Measurements from ENCODE around the gene KRT4. TPM values are rescaled to one million over a fixed set of nuclear protein-coding genes. Genes with fewer than 3 reads are reported as not detected.

Gene KRT4
- total RNA-seq, 2 donors from 2014 or later: 0.52 TPM; not detected in 1

DNA sequence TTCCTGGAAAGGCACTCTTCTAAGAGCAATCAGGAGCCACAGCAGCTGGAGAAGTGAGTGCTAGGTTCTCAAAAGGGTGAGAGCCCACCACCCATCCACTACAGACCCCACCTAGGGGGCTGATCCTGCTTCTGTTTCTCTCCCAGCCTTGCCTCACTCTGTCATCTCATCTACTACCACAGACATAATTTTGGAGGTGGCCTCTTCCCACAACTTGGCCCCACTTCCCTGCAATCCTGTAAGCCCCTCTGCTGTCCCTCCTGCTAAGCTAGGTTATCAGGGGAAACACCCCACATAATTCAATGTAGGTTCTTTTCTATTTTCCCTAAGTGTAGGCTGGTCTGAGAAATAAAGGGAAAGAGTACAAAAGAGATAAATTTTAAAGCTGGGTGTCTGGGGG, 53.3 kb downstream of the KRT4 start:
- Histone ChIP-seq H3K27ac (no peak overlapping the region), H3K4me3 (no peak overlapping the region), H3K36me3 (replicated peaks in 1 of 2; ENCODE audit: insufficient read depth in 1 of 2, low read depth in 2 of 2) (no peaks in the 10 kb centered on the region), H3K27me3 (no peaks in the 10 kb centered on the region), H3K4me1 (no peaks in the 10 kb centered on the region), H3K9me3 (peaks cover 0 to 7% (median 0%) of the 10 kb centered on the region in 3 donors)
- intact Hi-C loops (cut with DNase I): no loop called here
- ATAC-seq: no peak
- DNase-seq: no peak
- TF ChIP-seq POLR2A (IDR thresholded peaks at IDR 0.05): no peak
- TF ChIP-seq CTCF (IDR thresholded peaks at IDR 0.05): no peak

GRCh38 chr12:52759695-52760094, 54.2 kb downstream of the KRT4 start:
- 47% methylated on average over 2 of the region's 2 CpGs for WGBS, 2 donors
- Histone ChIP-seq H3K27me3 (no peaks in the 10 kb centered on the region), H3K4me1 (no peaks in the 10 kb centered on the region), H3K9me3 (peaks cover 0 to 7% (median 0%) of the 10 kb centered on the region in 3 donors), H3K4me3 (no peak overlapping the region), H3K36me3 (replicated peaks in 1 of 2; ENCODE audit: insufficient read depth in 1 of 2, low read depth in 2 of 2) (no peaks in the 10 kb centered on the region), H3K27ac (no peak overlapping the region)
- ATAC-seq (no peak), DNase-seq (no peak)
- intact Hi-C loops (cut with DNase I): no loop called here
- TF ChIP-seq CTCF (IDR thresholded peaks at IDR 0.05) (no peak), POLR2A (IDR thresholded peaks at IDR 0.05) (no peak)

DNA sequence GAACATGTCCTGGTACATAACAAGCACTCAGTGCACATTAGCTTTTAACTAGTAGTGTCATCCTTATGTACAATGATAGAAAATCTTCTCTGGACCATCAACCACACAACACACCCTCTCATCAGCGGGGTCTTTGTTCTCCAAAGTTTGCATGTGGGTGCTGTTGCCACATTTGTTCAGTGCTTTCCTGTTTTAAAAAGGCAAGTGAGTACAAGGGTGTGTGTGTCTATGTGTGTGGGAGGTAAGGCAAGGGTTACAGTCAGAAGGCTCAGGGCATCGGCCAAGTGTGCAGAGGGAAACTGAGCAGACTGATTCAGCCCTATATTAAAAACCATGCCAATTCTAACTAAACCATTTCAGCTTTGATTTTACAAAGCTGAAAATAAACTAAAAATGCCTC, 54.7 kb downstream of the KRT4 start:
- no peaks in the 10 kb centered on the region for H3K36me3 ChIP-seq (replicated peaks in 1 of 2; ENCODE audit: insufficient read depth in 1 of 2, low read depth in 2 of 2)
- no peaks in the 10 kb centered on the region for H3K27me3 ChIP-seq
- TF ChIP-seq POLR2A (IDR thresholded peaks at IDR 0.05) (no peak), CTCF (IDR thresholded peaks at IDR 0.05) (no peak)
- no peaks in the 10 kb centered on the region for H3K4me1 ChIP-seq
- H3K27ac ChIP-seq: no peak overlapping the region
- no peak overlapping the region for H3K4me3 ChIP-seq
- H3K9me3 ChIP-seq: peaks cover 0 to 7% (median 0%) of the 10 kb centered on the region in 3 donors
- ATAC-seq: no peak
- WGBS, 2 donors: 23 to 34% methylated on average over 2 of the region's 2 CpGs
- intact Hi-C loops (cut with DNase I): no loop called here
- DNase-seq: no peak

DNA sequence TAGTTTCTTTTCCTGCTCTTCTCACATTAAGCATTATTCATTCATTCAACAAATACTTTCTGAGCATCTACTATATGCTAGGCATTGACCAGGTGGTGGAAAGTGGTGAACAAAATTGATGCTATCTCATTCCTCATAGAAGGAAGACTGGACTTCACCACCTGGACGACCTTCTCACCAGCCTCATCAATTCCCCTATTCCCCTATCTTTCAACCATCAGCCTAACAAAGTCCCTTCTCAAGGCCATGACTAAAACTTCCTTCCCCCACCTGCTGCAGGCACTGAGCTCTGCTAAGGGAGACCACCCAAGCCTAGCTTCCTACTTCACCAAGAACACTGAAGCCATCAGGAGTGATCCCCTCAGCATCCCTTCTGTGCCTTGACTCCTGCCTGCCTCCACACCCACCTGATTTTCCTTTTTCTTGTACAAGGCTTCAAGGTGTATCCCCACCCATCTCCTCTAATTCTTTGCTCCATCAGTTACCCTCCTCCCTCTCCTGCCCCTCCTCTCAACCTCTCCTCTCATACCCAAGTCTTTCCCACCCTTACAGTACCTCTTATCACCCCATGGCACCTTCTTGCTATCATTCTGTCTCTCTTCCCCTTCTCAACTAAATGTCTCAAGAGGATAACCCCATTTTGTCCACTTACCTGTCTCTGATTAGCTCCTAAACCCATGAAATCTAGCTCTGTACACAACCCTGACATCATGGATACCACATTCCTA, 56.3 kb downstream of the KRT4 start:
- no peak overlapping the region for H3K4me3 ChIP-seq
- no peaks in the 10 kb centered on the region for H3K27me3 ChIP-seq
- intact Hi-C loops (cut with DNase I): no loop called here
- H3K4me1 ChIP-seq: no peaks in the 10 kb centered on the region
- peaks cover 0 to 7% (median 0%) of the 10 kb centered on the region in 3 donors for H3K9me3 ChIP-seq
- DNase-seq: no peak
- ATAC-seq: no peak
- H3K27ac ChIP-seq: no peak overlapping the region
- TF ChIP-seq CTCF (IDR thresholded peaks at IDR 0.05) (no peak), POLR2A (IDR thresholded peaks at IDR 0.05) (no peak)
- WGBS, 2 donors: 5 to 35% methylated on average over 1 of the region's 1 CpG
- H3K36me3 ChIP-seq (replicated peaks in 1 of 2; ENCODE audit: insufficient read depth in 1 of 2, low read depth in 2 of 2): no peaks in the 10 kb centered on the region

Small RNA genes within 50 kb of the gene (small RNA-seq; reads per million reads assigned to genes)
- gene AC107016.2: not detected

Other genes with a start within 250 kb of the KRT4 start
- gene KRT74, start 240.3 kb downstream of the KRT4 start, total RNA-seq: not detected
- not detected for gene KRT72, start 212.7 kb downstream of the KRT4 start, total RNA-seq
- 1 to 10 TPM in 1 of 2 donors, not detected in 1; 1.3 TPM for gene KRT73, start 195.6 kb downstream of the KRT4 start, total RNA-seq
- not detected for gene KRT2, start 161.9 kb downstream of the KRT4 start, total RNA-seq
- gene KRT1, start 133.7 kb downstream of the KRT4 start, total RNA-seq: not detected
- gene KRT77, start 110.6 kb downstream of the KRT4 start, total RNA-seq: not detected
- not detected for gene KRT76, start 36.8 kb downstream of the KRT4 start, total RNA-seq
- gene KRT3, start 18.0 kb downstream of the KRT4 start, total RNA-seq: not detected
- not detected for gene KRT79, start 20.2 kb upstream of the KRT4 start, total RNA-seq
- gene KRT78, start 34.9 kb upstream of the KRT4 start, total RNA-seq: not detected
- gene KRT8, start 91.0 kb upstream of the KRT4 start, total RNA-seq: 100 to 1,000 TPM; 394 to 455 TPM
- gene KRT18, start 135.0 kb upstream of the KRT4 start, total RNA-seq: 100 to 1,000 TPM; 542 to 573 TPM
- gene EIF4B, start 192.3 kb upstream of the KRT4 start, total RNA-seq: 100 to 1,000 TPM; 326 to 389 TPM
- 100 to 1,000 TPM in 1 of 2 donors, 10 to 100 TPM in 1; 75.5 to 113 TPM for gene TNS2, start 235.9 kb upstream of the KRT4 start, total RNA-seq